ENCODE data around the gene CCDC198. TPM values are rescaled to one million over a fixed set of nuclear protein-coding genes. Genes with fewer than 3 reads are reported as not detected.

Gene CCDC198
- total RNA-seq, 1 donor from 2014 or later, result not detected

DNA sequence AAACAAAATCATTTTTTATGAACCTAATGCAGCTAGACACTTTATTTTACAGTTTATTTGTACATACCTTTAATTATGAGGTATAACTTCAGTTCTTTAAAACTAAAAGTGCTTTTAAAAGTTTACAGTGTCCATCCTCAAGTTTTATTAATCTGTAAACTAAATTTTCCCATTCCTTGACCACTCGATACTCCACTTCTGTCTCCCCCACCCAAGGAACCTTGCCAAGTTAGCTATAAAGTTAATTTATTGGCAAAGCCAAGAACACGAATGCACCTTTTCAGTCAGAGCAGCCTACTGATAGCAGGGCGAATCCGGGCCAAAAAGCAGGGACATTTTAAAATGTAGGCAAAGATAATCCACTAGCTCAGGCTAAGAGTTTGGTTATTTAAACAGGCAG lies 73.6 kb downstream of the CCDC198 start:
- DNase-seq (ENCODE audit: low spot score in 2 of 2), result no peak
- Histone ChIP-seq H3K27me3 (no peaks in the 10 kb centered on the region), H3K27ac (no peak overlapping the region), H3K9me3 (no peaks in the 10 kb centered on the region), H3K4me1 (no peaks in the 10 kb centered on the region), H3K4me3 (no peak overlapping the region), H3K36me3 (no peaks in the 10 kb centered on the region)
- intact Hi-C loops (cut with DNase I), result no loop called here
- no peak for TF ChIP-seq CTCF (IDR thresholded peaks at IDR 0.05)

Other genes with a start within 250 kb of the CCDC198 start
- 19.2 TPM for gene EXOC5, start 225.0 kb downstream of the CCDC198 start, total RNA-seq
- gene AP5M1, start 224.9 kb downstream of the CCDC198 start, total RNA-seq, result 6.2 TPM
- gene NAA30, start 103.3 kb downstream of the CCDC198 start, total RNA-seq, result 6.2 TPM